CD8-positive, alpha-beta memory T cell (primary cell): ENCODE measurements around the gene NRARP. TPM values are rescaled to one million over a fixed set of nuclear protein-coding genes. Genes with fewer than 3 reads are reported as not detected.
"Not testable (repeated sequence)": the region's sequence is repeated elsewhere in the genome, so short reads cannot be mapped to it uniquely, and the experiment has no call there.

Experiments
- CTCF ChIA-PET: fragments of 350-600 bp; sonication (Branson Sonifier 250); formaldehyde crosslinking; loops from one replicate; lab custom pipeline; 2021; ENCODE audit warnings: antibody characterized with exemption; lab: Charles Lee
- POLR2A ChIA-PET: fragments of 350-600 bp; sonication (Branson Sonifier 250); formaldehyde crosslinking; loops from one replicate; lab custom pipeline; 2021; ENCODE audit warnings: antibody characterized with exemption; lab: Charles Lee
- DNase-seq, 5 donors: peaks; one replicate each; pipeline versions ENCODE4 v3.0.0 to v3.0.0-alpha.2; 2020 to 2022; ENCODE audit warnings: mixed read lengths in 1 of 5
- H3K27ac ChIP-seq: one replicate; pipeline ENCODE4 v1.7.0; 2013; ENCODE audit warnings: low read depth, mild to moderate bottlenecking, low read length, moderate library complexity
- H3K27me3 ChIP-seq: 2 replicates; pipeline ENCODE4 v1.7.0; 2013; ENCODE audit warnings: low read length, mild to moderate bottlenecking; ENCODE audit not compliant: insufficient read depth, poor library complexity, severe bottlenecking
- H3K36me3 ChIP-seq: 2 replicates; pipeline ENCODE4 v1.7.0; 2013; ENCODE audit warnings: mild to moderate bottlenecking, low read length, moderate library complexity; ENCODE audit not compliant: insufficient read depth
- H3K4me1 ChIP-seq: 2 replicates; pipeline ENCODE4 v1.7.0; 2013; ENCODE audit warnings: mild to moderate bottlenecking, low read length, moderate library complexity; ENCODE audit not compliant: insufficient read depth
- H3K4me3 ChIP-seq: 2 replicates; pipeline ENCODE4 v1.7.0; 2013; ENCODE audit warnings: mild to moderate bottlenecking, low read length
- H3K9me3 ChIP-seq: 2 replicates; pipeline ENCODE4 v1.7.0; 2013; ENCODE audit warnings: mild to moderate bottlenecking, low read length
- H3K27ac Mint-ChIP-seq, 8 donors: one replicate each; pipeline ENCODE4 v1.8.0; 2020 to 2021; ENCODE audit warnings: mixed read lengths in 8 of 8, mild to moderate bottlenecking in 6 of 8, inconsistent platforms in 3 of 8, moderate library complexity in 3 of 8
- H3K27me3 Mint-ChIP-seq, 2 donors: one replicate each; pipeline ENCODE4 v1.8.0; 2020 to 2021; ENCODE audit warnings: mixed read lengths in 2 of 2, mild to moderate bottlenecking in 1 of 2, moderate library complexity in 1 of 2
- H3K36me3 Mint-ChIP-seq, 3 donors: one replicate each; pipeline ENCODE4 v1.8.0; 2020 to 2021; ENCODE audit warnings: mixed read lengths in 3 of 3, inconsistent platforms in 1 of 3, mild to moderate bottlenecking in 1 of 3
- H3K4me1 Mint-ChIP-seq, 3 donors: one replicate each; pipeline ENCODE4 v1.8.0; 2020 to 2021; ENCODE audit warnings: mixed read lengths in 3 of 3, inconsistent platforms in 1 of 3, mild to moderate bottlenecking in 1 of 3
- H3K4me3 Mint-ChIP-seq, 7 donors: one replicate each; pipeline ENCODE4 v1.8.0; 2020 to 2021; ENCODE audit warnings: mixed read lengths in 7 of 7, mild to moderate bottlenecking in 6 of 7, moderate library complexity in 4 of 7, inconsistent platforms in 2 of 7
- H3K9me3 Mint-ChIP-seq, 5 donors: one replicate each; pipeline ENCODE4 v1.8.0; 2020 to 2022; ENCODE audit warnings: mixed read lengths in 5 of 5, mild to moderate bottlenecking in 3 of 5, moderate library complexity in 2 of 5, inconsistent platforms in 1 of 5
- polyA plus RNA-seq: library from polyadenylated mRNA; unstranded; fragments of 300-500 nt; fragmentation: Illumina TruSeq; gene quantifications from one replicate; pipeline ENCODE4 v1.2.3, GENCODE V29; 2021
- total RNA-seq, 2 experiments: library from RNA; stranded (reverse); gene quantifications; one replicate each; pipeline ENCODE4 v1.2.3, GENCODE V29; 2021

NRARP gene
- total and polyA plus RNA-seq, 3 experiments from 2014 or later = 1.9 to 2.3 TPM; not detected in 1

DNA sequence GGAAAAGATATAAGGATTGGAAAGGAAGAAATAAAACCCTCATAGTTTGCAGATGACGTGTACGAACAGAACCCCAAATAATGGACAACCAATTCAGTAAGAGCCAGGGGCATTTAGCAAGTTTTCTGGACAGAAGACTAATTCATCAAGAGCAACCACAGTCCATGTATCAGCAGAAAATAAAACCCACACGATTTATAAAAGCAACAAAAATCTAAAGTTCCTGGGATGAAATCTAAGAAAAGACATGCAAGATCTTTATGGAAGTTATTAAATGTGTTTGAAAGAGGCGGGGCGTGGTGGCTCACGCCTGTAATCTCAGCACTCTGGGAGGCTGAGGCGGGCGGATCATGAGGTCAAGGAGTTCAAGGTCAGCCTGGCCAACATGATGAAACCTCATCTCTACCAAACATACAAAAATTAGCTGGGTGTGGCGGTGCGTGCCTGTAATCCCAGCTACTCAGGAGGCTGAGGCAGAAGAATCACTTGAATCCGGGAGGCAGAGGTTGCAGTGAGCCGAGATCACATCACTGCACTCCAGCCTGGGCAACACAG is 37.9 kb upstream of the NRARP start:
- H3K9me3 ChIP-seq, CTCF ChIA-PET, H3K27me3 ChIP-seq, H3K27ac ChIP-seq, H3K4me3 Mint-ChIP-seq, H3K4me1 ChIP-seq, DNase-seq, H3K27me3 Mint-ChIP-seq, H3K4me1 Mint-ChIP-seq, H3K36me3 ChIP-seq, POLR2A ChIA-PET, H3K4me3 ChIP-seq: not testable (repeated sequence)
- Mint-ChIP-seq H3K27ac (peak overlapping the region in 1 of 8 donors; percentile 17), H3K36me3 (peaks cover 0 to 14% (median 3%) of the 10 kb centered on the region in 3 donors), H3K9me3 (peaks cover 5 to 12% (median 7%) of the 10 kb centered on the region in 5 donors)

DNA sequence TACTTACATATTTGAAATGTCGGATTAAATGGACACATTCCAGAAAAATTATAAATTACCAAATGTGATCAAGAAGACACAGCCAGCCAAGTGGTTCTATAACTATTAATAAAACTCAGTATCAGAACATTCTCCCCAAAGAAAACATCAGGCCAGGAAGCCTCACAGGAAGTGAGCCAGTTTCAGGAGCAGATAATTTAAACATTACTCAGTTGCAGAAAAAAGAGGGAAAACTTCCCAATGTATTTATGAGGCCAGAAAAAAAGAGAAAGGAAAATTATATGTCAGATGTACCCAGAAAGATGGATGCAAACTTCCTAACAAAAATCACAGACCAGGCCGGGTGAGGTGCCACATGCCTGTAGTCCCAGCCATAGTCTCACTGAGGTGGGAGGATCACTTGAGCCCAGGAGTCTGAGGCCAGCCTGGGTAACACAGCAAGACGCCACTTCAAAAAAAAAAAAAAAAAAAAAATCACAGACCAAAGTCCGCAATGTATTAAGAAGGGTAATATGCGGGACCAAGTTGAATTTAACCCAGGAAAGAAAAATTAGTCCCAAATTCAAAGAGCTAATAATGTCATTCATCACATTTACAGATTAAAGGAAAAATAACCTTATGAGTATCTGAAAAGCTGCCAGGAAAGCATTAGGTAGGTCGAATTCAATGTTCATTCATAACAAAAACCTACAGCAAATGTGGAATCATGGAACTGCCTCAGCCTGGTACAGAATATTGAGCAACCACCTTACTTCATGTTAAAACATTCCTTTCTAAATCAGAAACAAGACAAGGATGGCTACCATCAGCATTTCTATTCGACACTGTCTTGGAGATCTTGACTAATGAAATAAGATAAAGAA is 37.2 kb upstream of the NRARP start:
- H3K36me3 Mint-ChIP-seq = peaks cover 0 to 20% (median 4%) of the 10 kb centered on the region in 3 donors
- H3K4me3 Mint-ChIP-seq = no peak overlapping the region
- H3K27me3 Mint-ChIP-seq = no peaks in the 10 kb centered on the region
- H3K4me1 Mint-ChIP-seq = no peaks in the 10 kb centered on the region
- H3K9me3 Mint-ChIP-seq = peaks cover 5 to 12% (median 7%) of the 10 kb centered on the region in 5 donors
- Histone ChIP-seq H3K4me1 (no peaks in the 10 kb centered on the region), H3K9me3 (no peaks in the 10 kb centered on the region), H3K27me3 (no peaks in the 10 kb centered on the region), H3K36me3 (no peaks in the 10 kb centered on the region), H3K27ac (no peak overlapping the region), H3K4me3 (no peak overlapping the region)
- POLR2A ChIA-PET = no interaction called here
- CTCF ChIA-PET = no interaction called here
- no peak overlapping the region for H3K27ac Mint-ChIP-seq
- DNase-seq = no peak

DNA sequence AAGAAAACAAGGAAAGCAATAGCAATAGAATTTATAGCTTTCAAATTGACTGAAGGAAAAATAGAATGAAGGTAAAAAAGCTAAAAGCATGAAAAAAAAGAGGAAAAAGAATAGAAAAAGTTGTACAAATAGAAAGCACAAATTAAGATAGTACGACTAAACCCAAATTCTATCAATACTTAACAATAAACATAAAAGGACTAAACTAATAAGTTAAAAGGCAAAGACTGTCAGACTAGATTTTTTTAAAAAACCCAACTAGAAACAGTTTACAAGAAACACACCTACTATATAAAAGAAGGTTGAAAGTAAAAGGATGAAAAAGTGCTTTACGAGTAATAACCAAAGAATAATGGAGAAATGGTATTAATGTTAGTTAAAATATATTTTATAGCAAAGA is 34.7 kb upstream of the NRARP start:
- Mint-ChIP-seq H3K4me1 (no peaks in the 10 kb centered on the region), H3K4me3 (no peak overlapping the region), H3K27me3 (no peaks in the 10 kb centered on the region), H3K9me3 (peaks cover 5 to 12% (median 7%) of the 10 kb centered on the region in 5 donors), H3K36me3 (peaks cover 0 to 21% (median 4%) of the 10 kb centered on the region in 3 donors), H3K27ac (no peak overlapping the region)
- POLR2A ChIA-PET = no interaction called here
- Histone ChIP-seq H3K9me3 (no peaks in the 10 kb centered on the region), H3K36me3 (no peaks in the 10 kb centered on the region), H3K27me3 (no peaks in the 10 kb centered on the region), H3K4me3 (no peak overlapping the region), H3K27ac (no peak overlapping the region), H3K4me1 (no peaks in the 10 kb centered on the region)
- CTCF ChIA-PET = no interaction called here
- no peak for DNase-seq

DNA sequence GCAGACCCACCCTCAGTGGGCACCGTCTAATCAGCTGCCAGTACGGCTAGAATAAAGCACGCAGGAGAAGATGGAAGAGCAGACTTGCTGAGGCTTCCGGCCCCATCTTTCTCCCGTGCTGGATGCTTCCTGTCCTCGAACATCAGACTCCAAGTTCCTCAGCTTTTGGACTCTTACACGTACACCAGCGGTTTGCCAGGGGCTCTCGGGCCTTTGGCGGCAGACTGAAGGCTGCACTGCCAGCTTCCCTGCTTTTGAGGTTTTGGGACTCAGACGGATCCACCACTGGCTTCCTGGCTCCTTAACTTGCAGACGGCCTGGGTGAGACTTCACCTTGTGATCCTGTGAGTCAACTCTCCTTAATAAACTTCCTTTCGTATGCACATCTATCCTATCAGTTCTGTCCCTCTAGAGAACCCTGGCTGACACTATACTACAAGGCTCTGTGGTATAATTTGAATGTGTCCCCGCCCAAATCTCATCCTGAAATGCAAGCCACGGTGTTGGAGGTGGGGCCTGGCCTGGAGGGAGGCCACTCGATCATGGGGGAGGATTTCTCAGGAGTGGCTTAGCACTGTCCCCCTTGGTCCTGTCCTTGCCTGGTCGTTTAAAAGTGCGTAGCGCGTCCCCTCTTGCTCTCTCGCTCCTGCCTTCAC is 31.1 kb upstream of the NRARP start:
- no peak overlapping the region for H3K4me3 Mint-ChIP-seq
- CTCF ChIA-PET = no interaction called here
- peaks cover under 1% of the 10 kb centered on the region for H3K27me3 ChIP-seq

DNA sequence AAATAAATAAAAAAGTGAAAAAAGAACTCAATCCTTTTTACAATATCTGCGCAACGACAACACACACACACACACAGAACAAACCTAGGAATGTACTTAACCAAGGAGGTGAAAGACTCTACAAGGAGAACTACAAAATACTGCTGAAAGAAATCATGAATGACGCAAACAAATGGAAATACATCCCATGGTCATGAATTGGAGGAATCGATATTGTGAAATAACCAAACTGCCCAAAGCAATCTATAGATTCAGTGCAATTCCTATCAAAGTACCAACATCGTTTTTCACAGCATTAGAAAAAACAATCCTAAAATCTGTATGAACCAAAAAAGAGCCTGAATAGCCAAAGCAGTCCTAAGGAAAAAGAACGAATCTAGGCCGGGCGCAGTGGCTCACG is 29.9 kb upstream of the NRARP start:
- no peak for DNase-seq
- Histone ChIP-seq H3K9me3 (no peaks in the 10 kb centered on the region), H3K27me3 (peaks cover 7% of the 10 kb centered on the region), H3K36me3 (no peaks in the 10 kb centered on the region), H3K4me3 (no peak overlapping the region), H3K27ac (no peak overlapping the region), H3K4me1 (no peaks in the 10 kb centered on the region)
- ChIA-PET POLR2A (no interaction called here), CTCF (no interaction called here)
- Mint-ChIP-seq H3K9me3 (peaks cover 8 to 22% (median 15%) of the 10 kb centered on the region in 5 donors), H3K4me1 (no peaks in the 10 kb centered on the region), H3K36me3 (peaks cover 0 to 17% (median 3%) of the 10 kb centered on the region in 3 donors), H3K4me3 (no peak overlapping the region), H3K27ac (no peak overlapping the region), H3K27me3 (peaks cover 13 to 14% of the 10 kb centered on the region in 2 donors)

More for the DNA sequence above, 31.1 kb upstream of the NRARP start:
- no peak overlapping the region for H3K27ac Mint-ChIP-seq
- H3K9me3 Mint-ChIP-seq = peaks cover 7 to 14% (median 10%) of the 10 kb centered on the region in 5 donors
- POLR2A ChIA-PET = no interaction called here
- Histone ChIP-seq H3K9me3 (no peaks in the 10 kb centered on the region), H3K36me3 (no peaks in the 10 kb centered on the region), H3K4me1 (no peaks in the 10 kb centered on the region), H3K27ac (no peak overlapping the region), H3K4me3 (no peak overlapping the region)
- DNase-seq = no peak
- peaks cover 1 to 2% of the 10 kb centered on the region in 2 donors for H3K27me3 Mint-ChIP-seq
- peaks cover 0 to 21% (median 4%) of the 10 kb centered on the region in 3 donors for H3K36me3 Mint-ChIP-seq
- no peaks in the 10 kb centered on the region for H3K4me1 Mint-ChIP-seq

DNA sequence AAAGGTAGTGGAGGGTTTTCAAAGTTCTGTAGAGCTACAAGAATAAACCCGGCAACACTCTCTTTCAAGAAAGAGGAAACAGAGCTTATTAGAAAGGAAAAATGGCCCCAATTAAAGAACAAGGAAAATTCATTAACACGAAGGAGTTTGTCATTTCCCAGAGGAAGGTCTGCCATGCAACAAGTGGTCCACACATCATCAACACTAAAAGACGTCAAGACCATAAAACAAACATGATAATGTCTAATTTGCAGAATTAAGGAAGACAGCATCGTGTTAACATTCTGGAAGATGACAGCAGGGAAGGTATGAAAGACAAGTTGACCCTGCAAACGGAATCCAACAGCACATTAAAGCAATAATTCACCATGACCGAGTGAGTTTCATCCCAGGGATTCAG is 28.6 kb upstream of the NRARP start:
- Histone ChIP-seq H3K36me3 (no peaks in the 10 kb centered on the region), H3K9me3 (no peaks in the 10 kb centered on the region), H3K4me3 (no peak overlapping the region), H3K27ac (no peak overlapping the region), H3K4me1 (no peaks in the 10 kb centered on the region), H3K27me3 (peaks cover 16% of the 10 kb centered on the region)
- DNase-seq = no peak
- POLR2A ChIA-PET = no interaction called here
- no peak overlapping the region for H3K27ac Mint-ChIP-seq
- H3K4me3 Mint-ChIP-seq = no peak overlapping the region
- H3K27me3 Mint-ChIP-seq = peaks cover 26% of the 10 kb centered on the region in 2 donors
- CTCF ChIA-PET = no interaction called here
- H3K36me3 Mint-ChIP-seq = peaks cover 0 to 7% (median 4%) of the 10 kb centered on the region in 3 donors
- peaks cover 5 to 12% (median 10%) of the 10 kb centered on the region in 5 donors for H3K9me3 Mint-ChIP-seq
- H3K4me1 Mint-ChIP-seq = peaks cover 0 to 3% (median 0%) of the 10 kb centered on the region in 3 donors

DNA sequence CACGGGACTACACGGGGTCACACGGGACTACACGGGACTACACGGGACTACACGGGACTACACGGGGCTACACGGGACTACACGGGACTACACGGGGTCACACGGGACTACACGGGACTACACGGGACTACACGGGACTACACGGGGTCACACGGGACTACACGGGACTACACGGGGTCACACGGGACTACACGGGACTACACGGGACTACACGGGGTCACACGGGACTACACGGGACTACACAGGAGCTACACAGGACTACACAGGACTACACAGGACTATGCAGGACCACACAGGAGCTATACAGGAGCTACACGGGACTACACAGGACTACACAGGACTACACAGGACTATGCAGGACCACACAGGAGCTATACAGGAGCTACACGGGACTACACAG is 27.5 kb upstream of the NRARP start:
- DNase-seq, POLR2A ChIA-PET: not testable (repeated sequence)
- peaks cover 33 to 37% of the 10 kb centered on the region in 2 donors for H3K27me3 Mint-ChIP-seq

More for the DNA sequence above, 27.5 kb upstream of the NRARP start:
- H3K4me1 ChIP-seq, H3K27ac ChIP-seq, H3K4me1 Mint-ChIP-seq, H3K9me3 ChIP-seq, H3K36me3 ChIP-seq, H3K4me3 ChIP-seq, CTCF ChIA-PET, H3K36me3 Mint-ChIP-seq, H3K27ac Mint-ChIP-seq, H3K4me3 Mint-ChIP-seq: not testable (repeated sequence)
- H3K27me3 ChIP-seq = peaks cover 16% of the 10 kb centered on the region
- peaks cover 5 to 12% (median 10%) of the 10 kb centered on the region in 5 donors for H3K9me3 Mint-ChIP-seq
